NB4 (cell line): ENCODE measurements around the gene TCF3.

Experiments
- TF ChIP-seq, protein P1 (sequence below): IDR thresholded peaks from 2 replicates; pipeline ENCODE4 v1.6.1; 2011; ENCODE audit warnings: low read depth, low read length
- TF ChIP-seq, protein P2 (sequence below): IDR thresholded peaks from one replicate; pipeline ENCODE4 v1.5.1; 2012; ENCODE audit warnings: low read depth, low read length

DNA sequence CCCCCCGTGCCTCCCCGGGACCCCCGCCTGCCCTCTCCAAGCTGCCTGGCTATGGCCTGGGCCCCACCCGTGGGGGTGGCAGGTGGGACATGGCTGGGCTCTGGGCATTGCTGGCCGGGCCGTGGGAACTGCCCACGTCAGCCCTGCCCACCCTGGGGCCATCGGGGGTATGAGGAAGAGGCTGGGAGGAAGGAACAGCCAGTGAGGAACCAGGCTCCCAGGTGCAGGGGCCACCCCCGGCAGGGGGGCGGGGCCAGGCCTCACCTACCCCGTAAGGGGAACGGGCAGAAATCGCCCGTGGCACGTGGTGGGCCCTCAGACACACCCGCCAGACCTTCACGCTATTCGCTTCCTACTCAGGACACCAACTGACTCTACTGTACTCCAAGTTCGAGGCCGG, 22.4 kb downstream of the TCF3 start:
- TF ChIP-seq, protein P1, sequence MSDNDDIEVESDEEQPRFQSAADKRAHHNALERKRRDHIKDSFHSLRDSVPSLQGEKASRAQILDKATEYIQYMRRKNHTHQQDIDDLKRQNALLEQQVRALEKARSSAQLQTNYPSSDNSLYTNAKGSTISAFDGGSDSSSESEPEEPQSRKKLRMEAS = no peak
- TF ChIP-seq, protein P2, sequence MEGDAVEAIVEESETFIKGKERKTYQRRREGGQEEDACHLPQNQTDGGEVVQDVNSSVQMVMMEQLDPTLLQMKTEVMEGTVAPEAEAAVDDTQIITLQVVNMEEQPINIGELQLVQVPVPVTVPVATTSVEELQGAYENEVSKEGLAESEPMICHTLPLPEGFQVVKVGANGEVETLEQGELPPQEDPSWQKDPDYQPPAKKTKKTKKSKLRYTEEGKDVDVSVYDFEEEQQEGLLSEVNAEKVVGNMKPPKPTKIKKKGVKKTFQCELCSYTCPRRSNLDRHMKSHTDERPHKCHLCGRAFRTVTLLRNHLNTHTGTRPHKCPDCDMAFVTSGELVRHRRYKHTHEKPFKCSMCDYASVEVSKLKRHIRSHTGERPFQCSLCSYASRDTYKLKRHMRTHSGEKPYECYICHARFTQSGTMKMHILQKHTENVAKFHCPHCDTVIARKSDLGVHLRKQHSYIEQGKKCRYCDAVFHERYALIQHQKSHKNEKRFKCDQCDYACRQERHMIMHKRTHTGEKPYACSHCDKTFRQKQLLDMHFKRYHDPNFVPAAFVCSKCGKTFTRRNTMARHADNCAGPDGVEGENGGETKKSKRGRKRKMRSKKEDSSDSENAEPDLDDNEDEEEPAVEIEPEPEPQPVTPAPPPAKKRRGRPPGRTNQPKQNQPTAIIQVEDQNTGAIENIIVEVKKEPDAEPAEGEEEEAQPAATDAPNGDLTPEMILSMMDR = no peak
